GM12878 (cell line): ENCODE results near the gene NINL. TPM values are rescaled to one million over a fixed set of nuclear protein-coding genes. Genes with fewer than 3 reads are reported as not detected.

Experiments
- ATAC-seq: fragments of 200-7000 bp; cut with Tn5 transposase; 3 replicates; pipeline ENCODE4 v1.9.1; 2020; ENCODE audit warnings: mild to moderate bottlenecking, moderate library complexity
- BruUV-seq: library from RNA; stranded (reverse); fragments of 400-500 nt; replicated peaks from 2 replicates; lab custom pipeline; 2021; lab: Mats Ljungman, UMichigan
- CTCF ChIA-PET: fragments of 300-600 bp; sonication (Branson Sonifier 250); formaldehyde crosslinking; extraction: SDS; loops from one replicate; lab custom pipeline; 2021; ENCODE audit warnings: inconsistent platforms; lab: Yijun Ruan, JAX
- POLR2A ChIA-PET: fragments of 350-600 bp; formaldehyde crosslinking; extraction: SDS; loops from one replicate; lab custom pipeline; 2021; ENCODE audit warnings: inconsistent platforms; lab: Charles Lee
- RAD21 ChIA-PET: fragments of 300-600 bp; sonication (Branson Sonifier 250); formaldehyde crosslinking; loops from one replicate; lab custom pipeline; 2023; ENCODE audit warnings: antibody characterized with exemption; ENCODE audit not compliant: unreplicated experiment; lab: Charles Lee
- SMC1A ChIA-PET: fragments of 300-600 bp; sonication (Branson Sonifier 250); formaldehyde crosslinking; loops from one replicate; lab custom pipeline; 2023; ENCODE audit not compliant: unreplicated experiment, uncharacterized antibody; lab: Charles Lee
- DNase-seq: peaks from one replicate; pipeline ENCODE4 v3.0.0-alpha.2; 2011; ENCODE audit warnings: low read depth, low spot score
- FAIRE-seq: peaks from 3 replicates; lab custom pipeline; 2011; peaks lifted over from hg19 to GRCh38; lab: Jason Lieb, UNC
- H2AFZ ChIP-seq: 2 replicates; pipeline ENCODE4 v1.6.0; 2011; ENCODE audit warnings: low read depth, low read length, control low read depth; ENCODE audit not compliant: control insufficient read depth
- H3K27ac ChIP-seq: 2 replicates; pipeline ENCODE4 v1.5.1; 2011; ENCODE audit warnings: control low read depth; ENCODE audit not compliant: control insufficient read depth, insufficient read depth
- H3K27me3 ChIP-seq, 2 experiments: replicated peaks in 1 of 2; 2 replicates each; pipeline versions ENCODE4 v1.6.0 to v1.6.1; 2011; ENCODE audit warnings: low read length in 1 of 2; ENCODE audit not compliant: control insufficient read depth in 2 of 2, insufficient read depth in 2 of 2
- H3K36me3 ChIP-seq, 2 experiments: 2 replicates each; pipeline ENCODE4 v1.5.1; 2011; ENCODE audit warnings: low read length in 1 of 2; ENCODE audit not compliant: control insufficient read depth in 2 of 2, insufficient read depth in 2 of 2
- H3K4me1 ChIP-seq: 2 replicates; pipeline ENCODE4 v1.6.1; 2011; ENCODE audit warnings: mild to moderate bottlenecking, low read length, moderate library complexity, mixed read lengths; ENCODE audit not compliant: control insufficient read depth, insufficient read depth
- H3K4me2 ChIP-seq: 2 replicates; pipeline ENCODE4 v1.6.0; 2011; ENCODE audit warnings: control low read depth; ENCODE audit not compliant: control insufficient read depth, insufficient read depth
- H3K4me3 ChIP-seq: fragments of 200-600 bp; sonication (generic); 2 replicates; pipeline ENCODE4 v1.5.1; 2016
- H3K79me2 ChIP-seq: 2 replicates; pipeline ENCODE4 v1.6.0; 2011; ENCODE audit warnings: low read length; ENCODE audit not compliant: control insufficient read depth, insufficient read depth
- H3K9ac ChIP-seq: 2 replicates; pipeline ENCODE4 v1.8.0; 2011; ENCODE audit warnings: low read length, control low read depth, mixed read lengths; ENCODE audit not compliant: control insufficient read depth, insufficient read depth
- H3K9me3 ChIP-seq: replicated peaks from 3 replicates; pipeline ENCODE4 v1.5.1; 2011; ENCODE audit warnings: mild to moderate bottlenecking, low read length; ENCODE audit not compliant: control insufficient read depth, insufficient read depth
- H4K20me1 ChIP-seq: 2 replicates; pipeline ENCODE4 v1.6.0; 2011; ENCODE audit not compliant: control insufficient read depth, insufficient read depth
- BRCA1 ChIP-seq: IDR thresholded peaks from 2 replicates; pipeline ENCODE4 v1.6.1; 2011; ENCODE audit warnings: low read depth, low read length, improper control_type of control experiment
- CBX3 ChIP-seq: fragments of 200-600 bp; sonication (generic); IDR thresholded peaks from 2 replicates; pipeline ENCODE4 v1.6.1; 2016; ENCODE audit warnings: low read depth, borderline replicate concordance
- CBX5 ChIP-seq: sonication (generic); IDR thresholded peaks from 2 replicates; pipeline ENCODE4 v1.6.1; 2016; ENCODE audit warnings: low read depth, moderate library complexity, mild to moderate bottlenecking, inconsistent platforms
- CHD1 ChIP-seq: IDR thresholded peaks from 2 replicates; pipeline ENCODE4 v1.6.1; 2012; ENCODE audit warnings: low read depth, low read length, improper control_type of control experiment
- DPF2 ChIP-seq: fragments of 450-650 bp; IDR thresholded peaks from 2 replicates; pipeline ENCODE4 v1.6.1; 2017; ENCODE audit warnings: mild to moderate bottlenecking
- EP300 ChIP-seq, 2 experiments: fragments of 150-350 bp in 1 of 2; IDR thresholded peaks; 2 replicates each; pipeline ENCODE4 v1.6.1; 2011 to 2012; ENCODE audit warnings: low read depth in 2 of 2, low read length in 2 of 2, borderline replicate concordance in 1 of 2, improper control_type of control experiment in 1 of 2, inconsistent platforms in 1 of 2; ENCODE audit not compliant: control insufficient read depth in 1 of 2
- ESRRA ChIP-seq: IDR thresholded peaks from 2 replicates; pipeline ENCODE4 v1.6.1; 2012; ENCODE audit warnings: mild to moderate bottlenecking, low read length, improper control_type of control experiment
- ETV6 ChIP-seq, 2 experiments: fragments of 450-650 bp in 1 of 2; IDR thresholded peaks in 1 of 2; conservative IDR thresholded peaks in 1 of 2; 2 replicates each; pipeline ENCODE4 v1.6.1; 2014; ENCODE audit warnings: antibody characterized with exemption in 1 of 2, borderline replicate concordance in 1 of 2, low read depth in 1 of 2, mild to moderate bottlenecking in 1 of 2, moderate library complexity in 1 of 2
- FOS ChIP-seq: IDR thresholded peaks from 3 replicates; pipeline ENCODE4 v1.6.1; 2011; ENCODE audit warnings: borderline replicate concordance; ENCODE audit not compliant: insufficient read length; ENCODE audit errors: extremely low read depth
- NBN ChIP-seq: fragments of 450-650 bp; IDR thresholded peaks from 2 replicates; pipeline ENCODE4 v1.6.1; 2016
- SREBF1 ChIP-seq: IDR thresholded peaks from 2 replicates; pipeline ENCODE4 v1.6.1; 2012; ENCODE audit warnings: mild to moderate bottlenecking, low read length
- STAT3 ChIP-seq: IDR thresholded peaks from 2 replicates; pipeline ENCODE4 v1.6.1; 2011; ENCODE audit warnings: low read depth, low read length, improper control_type of control experiment
- USF2 ChIP-seq: IDR thresholded peaks from 2 replicates; pipeline ENCODE4 v1.6.1; 2011; ENCODE audit warnings: low read depth, low read length, improper control_type of control experiment, borderline replicate concordance
- ZNF622 ChIP-seq: fragments of 450-650 bp; IDR thresholded peaks from 2 replicates; pipeline ENCODE4 v1.6.1; 2017; ENCODE audit warnings: mild to moderate bottlenecking, inconsistent platforms
- WGBS: methylation state at CpG from one replicate; pipeline ENCODE4 v1.1.6; 2016; ENCODE audit warnings: low lambda C conversion rate; ENCODE audit not compliant: insufficient replicate concordance, insufficient coverage; ENCODE audit errors: missing lambda C conversion rate; 5-methylcytosine and 5-hydroxymethylcytosine counted together
- in situ Hi-C: fragments of 300-500 bp; cut with MboI; formaldehyde crosslinking; loops from 9 replicates; pipeline ENCODE4 v1.14.3; 2018; ENCODE audit warnings: mixed read lengths
- intact Hi-C: fragments of 100-400 bp; cut with micrococcal nuclease; formaldehyde crosslinking; loops from one replicate; pipeline ENCODE4 v1.14.2; 2022; ENCODE audit not compliant: unreplicated experiment
- polyA plus RNA-seq, 11 experiments: library from polyadenylated mRNA; depleted of rRNA in 4 of 11; unstranded in 6 of 11; stranded (reverse) in 5 of 11; fragments of >200 nt; fragmentation: Nextera tagmentation in 4 of 11; fragmentation: Illumina TruSeq in 1 of 11; extraction: Ambion mirVana in 4 of 11; extraction: Trizol in 1 of 11; gene quantifications; 1 replicate in 1 of 11; 2 replicates in 10 of 11; pipeline versions ENCODE4 v1.2.1 to v1.2.3, GENCODE V29; 2011 to 2016; ENCODE audit warnings: inconsistent platforms in 2 of 11, missing spikeins in 2 of 11, low read depth in 1 of 11
- total RNA-seq, 4 experiments: library from RNA; depleted of rRNA in 3 of 4; stranded (reverse); fragments of >200 nt in 3 of 4; fragmentation: Illumina TruSeq in 1 of 4; extraction: Trizol in 1 of 4; gene quantifications; 2 replicates each; pipeline versions ENCODE4 v1.2.1 to v1.2.3, GENCODE V29; 2013 to 2021
- TF ChIP-seq, protein P1 (sequence below): fragments of 450-650 bp; formaldehyde crosslinking; IDR thresholded peaks from 2 replicates; pipeline ENCODE4 v1.4.0; 2022; ENCODE audit warnings: mild to moderate bottlenecking, moderate library complexity

Gene NINL
- total and polyA plus RNA-seq, 10 of the 15 experiments (the other 5 are each of a cell fraction or from before 2014, with no cell fraction given), result 0.04 to 0.77 (median 0.23) TPM; not detected in 1

- Histone ChIP-seq H3K79me2 (no peaks in the 10 kb centered on the region), H3K27me3 (no peaks in the 10 kb centered on the region; a peak in 1 of 4 replicates), H3K4me3 (no peak overlapping the region), H3K4me1 (no peaks in the 10 kb centered on the region), H2AFZ (no peak overlapping the region), H3K27ac (no peak overlapping the region), H3K4me2 (no peak overlapping the region), H3K9me3 (no peaks in the 10 kb centered on the region), H3K9ac (no peak overlapping the region), H4K20me1 (no peaks in the 10 kb centered on the region)
- 49% methylated on average over 8 of the region's 8 CpGs for WGBS
- FAIRE-seq (no peak), ATAC-seq (no peak), DNase-seq (no peak)
- BruUV-seq, result no TSS peak
- POLR2A ChIA-PET, result no interaction called here
- RAD21 ChIA-PET, result no interaction called here
- CTCF ChIA-PET, result no interaction called here
- intact Hi-C loops, result no loop called here
- SMC1A ChIA-PET, result no interaction called here
- TF ChIP-seq SREBF1, result no peak
- no peak for TF ChIP-seq ZNF622
- no peak for TF ChIP-seq CHD1
- TF ChIP-seq BRCA1, result no peak
- TF ChIP-seq NBN, result no peak
- TF ChIP-seq ESRRA, result no peak
- TF ChIP-seq EP300 (IDR thresholded peaks at IDR 0.05; ENCODE audit: borderline replicate concordance in 1 of 2, control insufficient read depth in 1 of 2, low read depth in 2 of 2, low read length in 2 of 2), result no peak
- no peak for TF ChIP-seq STAT3
- TF ChIP-seq DPF2, result no peak
- no peak for TF ChIP-seq CBX3
- TF ChIP-seq, all 136 proteins: peak for 0
- H3K36me3 ChIP-seq, result no peaks in the 10 kb centered on the region
- in situ Hi-C loops, result loop anchor here (10.0 kb wide), 1 partner anchor 47 kb away; no protein-coding TSS in a partner anchor
Measured at GRCh38 chr20:25467441-25467840, 117.9 kb downstream of the NINL start.

DNA sequence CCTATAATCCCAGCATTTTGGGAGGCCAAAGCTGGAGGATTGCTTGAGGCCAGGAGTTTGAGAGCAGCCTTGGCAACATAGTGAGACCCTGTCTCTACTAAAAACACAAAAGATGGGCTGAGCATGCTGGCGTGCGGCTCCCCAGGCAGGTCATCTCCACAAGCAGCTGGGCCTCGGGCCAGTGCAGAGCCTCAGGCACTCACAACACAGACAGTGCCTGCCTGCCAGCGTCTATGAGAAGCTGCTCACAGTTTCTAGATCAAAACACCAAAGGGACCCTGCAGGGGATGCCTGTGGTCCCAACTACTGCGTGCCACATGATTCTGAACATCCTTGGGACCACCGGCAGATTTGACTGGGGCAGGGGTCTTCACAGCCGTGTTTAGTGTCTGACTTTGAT is 118.5 kb downstream of the NINL start:
- ChIA-PET POLR2A (no interaction called here), CTCF (no interaction called here), RAD21 (no interaction called here), SMC1A (no interaction called here)
- H3K9me3 ChIP-seq, result no peaks in the 10 kb centered on the region
- H3K27ac ChIP-seq, result no peak overlapping the region
- no peak overlapping the region for H3K9ac ChIP-seq
- ATAC-seq (no peak), DNase-seq (no peak), FAIRE-seq (no peak)
- 53% methylated on average over 7 of the region's 7 CpGs for WGBS
- no peaks in the 10 kb centered on the region for H3K36me3 ChIP-seq
- intact Hi-C loops, result no loop called here
- no peaks in the 10 kb centered on the region; a peak in 1 of 4 replicates for H3K27me3 ChIP-seq
- H2AFZ ChIP-seq, result no peak overlapping the region
- TF ChIP-seq ETV6 (conservative IDR thresholded peaks at IDR 0.05 in 1 of 2, IDR thresholded peaks at IDR 0.05 in 1 of 2; ENCODE audit: borderline replicate concordance in 1 of 2, low read depth in 1 of 2) (no peak), USF2 (no peak), DPF2 (no peak), CBX5 (no peak), FOS (no peak)
- TF ChIP-seq, protein P1, sequence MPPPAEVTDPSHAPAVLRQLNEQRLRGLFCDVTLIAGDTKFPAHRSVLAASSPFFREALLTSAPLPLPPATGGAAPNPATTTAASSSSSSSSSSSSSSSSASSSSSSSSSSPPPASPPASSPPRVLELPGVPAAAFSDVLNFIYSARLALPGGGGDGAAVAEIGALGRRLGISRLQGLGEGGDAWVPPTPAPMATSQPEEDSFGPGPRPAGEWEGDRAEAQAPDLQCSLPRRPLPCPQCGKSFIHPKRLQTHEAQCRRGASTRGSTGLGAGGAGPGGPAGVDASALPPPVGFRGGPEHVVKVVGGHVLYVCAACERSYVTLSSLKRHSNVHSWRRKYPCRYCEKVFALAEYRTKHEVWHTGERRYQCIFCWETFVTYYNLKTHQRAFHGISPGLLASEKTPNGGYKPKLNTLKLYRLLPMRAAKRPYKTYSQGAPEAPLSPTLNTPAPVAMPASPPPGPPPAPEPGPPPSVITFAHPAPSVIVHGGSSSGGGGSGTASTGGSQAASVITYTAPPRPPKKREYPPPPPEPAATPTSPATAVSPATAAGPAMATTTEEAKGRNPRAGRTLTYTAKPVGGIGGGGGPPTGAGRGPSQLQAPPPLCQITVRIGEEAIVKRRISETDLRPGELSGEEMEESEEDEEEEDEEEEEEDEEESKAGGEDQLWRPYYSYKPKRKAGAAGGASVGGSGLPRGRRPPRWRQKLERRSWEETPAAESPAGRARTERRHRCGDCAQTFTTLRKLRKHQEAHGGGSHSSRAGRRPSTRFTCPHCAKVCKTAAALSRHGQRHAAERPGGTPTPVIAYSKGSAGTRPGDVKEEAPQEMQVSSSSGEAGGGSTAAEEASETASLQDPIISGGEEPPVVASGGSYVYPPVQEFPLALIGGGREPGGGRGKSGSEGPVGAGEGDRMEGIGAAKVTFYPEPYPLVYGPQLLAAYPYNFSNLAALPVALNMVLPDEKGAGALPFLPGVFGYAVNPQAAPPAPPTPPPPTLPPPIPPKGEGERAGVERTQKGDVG (CRISPR knock-in tag), result no peak
- H3K4me1 ChIP-seq, result no peaks in the 10 kb centered on the region
- in situ Hi-C loops, result loop anchor here (10.0 kb wide), 1 partner anchor 48 kb away; no protein-coding TSS in a partner anchor
- no peak overlapping the region for H3K4me3 ChIP-seq
- H3K79me2 ChIP-seq, result no peaks in the 10 kb centered on the region
- no peaks in the 10 kb centered on the region for H4K20me1 ChIP-seq
- no TSS peak for BruUV-seq
- H3K4me2 ChIP-seq, result no peak overlapping the region
